HepG2 (cell line): ENCODE results near the gene COBLL1. TPM values are rescaled to one million over a fixed set of nuclear protein-coding genes. Genes with fewer than 3 reads are reported as not detected.
A peak's percentile ranks its signal among the peaks of the same experiment; 100 is the strongest.

ENCODE experiments used
- ARNT2 ChIP-seq: sonication (generic); formaldehyde crosslinking; IDR thresholded peaks from 2 replicates; pipeline ENCODE4 v1.8.0; 2022; ENCODE audit warnings: mild to moderate bottlenecking, low read depth, missing genetic modification reagents, moderate library complexity
- BHLHE40 ChIP-seq: IDR thresholded peaks from 2 replicates; pipeline ENCODE4 v1.6.1; 2011; ENCODE audit warnings: low read length, improper control_type of control experiment
- KAT8 ChIP-seq: IDR thresholded peaks from 2 replicates; pipeline ENCODE4 v1.6.1; 2016; ENCODE audit warnings: missing genetic modification reagents, missing compliant biosample characterization
- MAF1 ChIP-seq: sonication (generic); formaldehyde crosslinking; IDR thresholded peaks from 2 replicates; pipeline ENCODE4 v1.5.0; 2020; ENCODE audit warnings: missing genetic modification reagents, borderline replicate concordance
- NR2F6 ChIP-seq, 2 experiments: IDR thresholded peaks; 2 replicates each; pipeline ENCODE4 v1.6.1; 2016; ENCODE audit warnings: antibody characterized with exemption in 1 of 2, mild to moderate bottlenecking in 1 of 2
- RBM22 ChIP-seq: fragments of 200-400 bp; formaldehyde crosslinking; optimal IDR thresholded peaks from 2 replicates; pipeline ENCODE3; 2017; ENCODE audit warnings: mild to moderate bottlenecking, low read length, moderate library complexity
- SAP130 ChIP-seq: IDR thresholded peaks from 2 replicates; pipeline ENCODE4 v1.6.1; 2016; ENCODE audit warnings: low read depth
- SIX4 ChIP-seq: sonication (generic); formaldehyde crosslinking; IDR thresholded peaks from 2 replicates; pipeline ENCODE4 v1.4.0; 2020; ENCODE audit warnings: missing genetic modification reagents
- ZNF24 ChIP-seq: fragments of 450-650 bp; IDR thresholded peaks from 2 replicates; pipeline ENCODE4 v1.6.1; 2017; ENCODE audit warnings: antibody characterized with exemption, mild to moderate bottlenecking
- ZNF350 ChIP-seq: sonication (generic); formaldehyde crosslinking; IDR thresholded peaks from 2 replicates; pipeline ENCODE4 v1.4.0; 2020; ENCODE audit warnings: mild to moderate bottlenecking, low read depth, missing genetic modification reagents, borderline replicate concordance
- ZNF567 ChIP-seq: sonication (generic); formaldehyde crosslinking; IDR thresholded peaks from 2 replicates; pipeline ENCODE4 v1.8.1; 2023; ENCODE audit warnings: mild to moderate bottlenecking, missing genetic modification reagents, borderline replicate concordance
- polyA plus RNA-seq, 8 experiments: library from polyadenylated mRNA; depleted of rRNA in 3 of 8; stranded (reverse) in 7 of 8; unstranded in 1 of 8; fragments of >200 nt; fragmentation: Illumina TruSeq in 4 of 8; extraction: Trizol in 4 of 8; gene quantifications; 2 replicates each; pipeline versions ENCODE4 v1.2.1 to v1.2.3, GENCODE V29; 2011 to 2016; ENCODE audit warnings: low read depth in 4 of 8, missing spikeins in 1 of 8, mixed read lengths in 1 of 8; ENCODE audit not compliant: insufficient read depth in 1 of 8
- total RNA-seq, 5 experiments: library from RNA; depleted of rRNA; stranded (reverse); fragments of >200 nt; fragmentation: Illumina TruSeq; extraction: Trizol; gene quantifications; 2 replicates each; pipeline ENCODE4 v1.2.3, GENCODE V29; 2016; ENCODE audit warnings: low read depth in 1 of 5
- TF ChIP-seq, protein P1 (sequence below): sonication (generic); formaldehyde crosslinking; IDR thresholded peaks from 2 replicates; pipeline ENCODE4 v1.4.0; 2020; ENCODE audit warnings: missing genetic modification reagents, borderline replicate concordance
- TF ChIP-seq, protein P2 (sequence below): sonication (generic); formaldehyde crosslinking; IDR thresholded peaks from 2 replicates; pipeline ENCODE4 v1.8.0; 2022; ENCODE audit warnings: missing genetic modification reagents, mild to moderate bottlenecking, inconsistent platforms, borderline replicate concordance
- TF ChIP-seq, protein P3 (sequence below), 2 experiments: IDR thresholded peaks; 2 replicates each; pipeline ENCODE4 v1.6.1; 2011 to 2012; ENCODE audit warnings: low read length in 2 of 2, borderline replicate concordance in 1 of 2, low read depth in 1 of 2, mild to moderate bottlenecking in 1 of 2, moderate library complexity in 1 of 2
- TF ChIP-seq, protein P4 (sequence below): sonication (generic); IDR thresholded peaks from 2 replicates; pipeline ENCODE4 v1.6.1; 2016; ENCODE audit warnings: low read depth, borderline replicate concordance

COBLL1 gene
- total and polyA plus RNA-seq, 2 of the 13 experiments (the other 11 are each of a cell fraction or from before 2014, with no cell fraction given), result 32.6 to 86.8 TPM

DNA sequence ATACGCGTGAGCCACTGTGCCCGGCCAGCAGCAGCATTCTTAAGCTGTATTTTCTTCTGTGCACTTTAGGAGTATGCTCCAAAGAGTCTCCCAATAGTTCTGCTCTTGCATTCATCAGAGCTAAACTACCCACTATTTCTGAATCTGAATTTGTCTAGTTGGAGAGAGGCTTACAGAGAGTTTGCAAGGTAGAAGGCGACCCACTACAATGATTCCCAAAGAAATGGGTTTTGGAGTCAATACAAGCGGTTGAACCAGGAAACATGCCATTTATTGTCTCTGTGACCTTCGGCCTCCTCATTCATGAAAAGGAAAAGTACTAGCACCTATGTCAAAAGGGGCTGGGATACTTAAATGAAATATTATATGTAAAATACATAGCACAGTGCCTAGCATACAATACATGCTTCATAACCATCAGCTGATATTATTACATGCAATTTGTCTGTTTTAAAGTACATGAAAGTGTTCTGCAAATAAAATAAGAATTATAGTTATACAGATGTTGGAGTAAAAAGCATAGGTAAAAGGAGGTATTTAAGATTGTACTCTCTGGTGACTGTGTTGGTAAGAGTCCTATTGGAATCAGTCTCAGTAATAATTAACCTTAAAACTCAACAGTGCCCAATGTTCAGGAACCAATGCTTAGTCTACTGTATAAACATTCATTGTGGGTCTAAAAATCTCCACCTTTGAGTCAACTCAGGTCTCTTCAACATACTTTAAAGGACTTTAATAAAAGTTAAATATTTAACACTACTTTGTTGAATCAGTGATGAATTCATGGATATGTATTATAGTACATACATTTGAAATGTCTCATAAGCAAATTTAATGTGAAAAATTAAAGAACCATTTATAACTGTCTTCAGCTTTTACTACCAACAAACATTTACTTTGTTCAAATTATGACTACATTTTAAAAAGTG lies 130.5 kb downstream of the COBLL1 start (continued):
- TF ChIP-seq, protein P1, sequence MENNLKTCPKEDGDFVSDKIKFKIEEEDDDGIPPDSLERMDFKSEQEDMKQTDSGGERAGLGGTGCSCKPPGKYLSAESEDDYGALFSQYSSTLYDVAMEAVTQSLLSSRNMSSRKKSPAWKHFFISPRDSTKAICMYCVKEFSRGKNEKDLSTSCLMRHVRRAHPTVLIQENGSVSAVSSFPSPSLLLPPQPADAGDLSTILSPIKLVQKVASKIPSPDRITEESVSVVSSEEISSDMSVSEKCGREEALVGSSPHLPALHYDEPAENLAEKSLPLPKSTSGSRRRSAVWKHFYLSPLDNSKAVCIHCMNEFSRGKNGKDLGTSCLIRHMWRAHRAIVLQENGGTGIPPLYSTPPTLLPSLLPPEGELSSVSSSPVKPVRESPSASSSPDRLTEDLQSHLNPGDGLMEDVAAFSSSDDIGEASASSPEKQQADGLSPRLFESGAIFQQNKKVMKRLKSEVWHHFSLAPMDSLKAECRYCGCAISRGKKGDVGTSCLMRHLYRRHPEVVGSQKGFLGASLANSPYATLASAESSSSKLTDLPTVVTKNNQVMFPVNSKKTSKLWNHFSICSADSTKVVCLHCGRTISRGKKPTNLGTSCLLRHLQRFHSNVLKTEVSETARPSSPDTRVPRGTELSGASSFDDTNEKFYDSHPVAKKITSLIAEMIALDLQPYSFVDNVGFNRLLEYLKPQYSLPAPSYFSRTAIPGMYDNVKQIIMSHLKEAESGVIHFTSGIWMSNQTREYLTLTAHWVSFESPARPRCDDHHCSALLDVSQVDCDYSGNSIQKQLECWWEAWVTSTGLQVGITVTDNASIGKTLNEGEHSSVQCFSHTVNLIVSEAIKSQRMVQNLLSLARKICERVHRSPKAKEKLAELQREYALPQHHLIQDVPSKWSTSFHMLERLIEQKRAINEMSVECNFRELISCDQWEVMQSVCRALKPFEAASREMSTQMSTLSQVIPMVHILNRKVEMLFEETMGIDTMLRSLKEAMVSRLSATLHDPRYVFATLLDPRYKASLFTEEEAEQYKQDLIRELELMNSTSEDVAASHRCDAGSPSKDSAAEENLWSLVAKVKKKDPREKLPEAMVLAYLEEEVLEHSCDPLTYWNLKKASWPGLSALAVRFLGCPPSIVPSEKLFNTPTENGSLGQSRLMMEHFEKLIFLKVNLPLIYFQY (CRISPR knock-in tag), result peak; percentile 73; the same call in 1 of the 2 replicates
- 0 out of 2 replicates have a peak, but pooled peaks have one; percentile 51 for TF ChIP-seq ZNF567 (CRISPR knock-in tag)
- no peak for TF ChIP-seq ZNF24
- peak; percentile 67 for TF ChIP-seq NR2F6 (IDR thresholded peaks at IDR 0.05)
- peak; percentile 79; the same call in 1 of the 2 replicates for TF ChIP-seq NR2F6 (CRISPR knock-in tag; IDR thresholded peaks at IDR 0.05)
- TF ChIP-seq MAF1 (CRISPR knock-in tag), result no peak
- peak; percentile 79 for TF ChIP-seq RBM22
- TF ChIP-seq KAT8 (CRISPR knock-in tag), result peak; percentile 37; the same call in 1 of the 2 replicates
- TF ChIP-seq, protein P2, sequence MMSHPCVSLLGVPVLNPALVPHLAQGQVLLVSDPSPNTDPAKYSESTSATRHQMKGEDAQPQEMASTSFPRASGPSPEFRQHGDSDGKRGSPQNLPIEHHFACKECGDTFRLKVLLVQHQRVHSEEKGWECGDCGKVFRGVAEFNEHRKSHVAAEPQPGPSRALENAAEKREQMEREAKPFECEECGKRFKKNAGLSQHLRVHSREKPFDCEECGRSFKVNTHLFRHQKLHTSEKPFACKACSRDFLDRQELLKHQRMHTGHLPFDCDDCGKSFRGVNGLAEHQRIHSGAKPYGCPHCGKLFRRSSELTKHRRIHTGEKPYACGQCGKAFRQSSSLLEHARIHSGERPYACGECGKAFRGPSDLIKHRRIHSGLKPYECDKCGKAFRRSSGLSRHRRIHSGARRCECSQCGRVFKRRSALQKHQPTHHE (CRISPR knock-in tag), result no peak
- TF ChIP-seq BHLHE40, result no peak
- TF ChIP-seq ARNT2 (CRISPR knock-in tag), result no peak
- no peak for TF ChIP-seq ZNF350 (CRISPR knock-in tag)
- TF ChIP-seq, protein P3, sequence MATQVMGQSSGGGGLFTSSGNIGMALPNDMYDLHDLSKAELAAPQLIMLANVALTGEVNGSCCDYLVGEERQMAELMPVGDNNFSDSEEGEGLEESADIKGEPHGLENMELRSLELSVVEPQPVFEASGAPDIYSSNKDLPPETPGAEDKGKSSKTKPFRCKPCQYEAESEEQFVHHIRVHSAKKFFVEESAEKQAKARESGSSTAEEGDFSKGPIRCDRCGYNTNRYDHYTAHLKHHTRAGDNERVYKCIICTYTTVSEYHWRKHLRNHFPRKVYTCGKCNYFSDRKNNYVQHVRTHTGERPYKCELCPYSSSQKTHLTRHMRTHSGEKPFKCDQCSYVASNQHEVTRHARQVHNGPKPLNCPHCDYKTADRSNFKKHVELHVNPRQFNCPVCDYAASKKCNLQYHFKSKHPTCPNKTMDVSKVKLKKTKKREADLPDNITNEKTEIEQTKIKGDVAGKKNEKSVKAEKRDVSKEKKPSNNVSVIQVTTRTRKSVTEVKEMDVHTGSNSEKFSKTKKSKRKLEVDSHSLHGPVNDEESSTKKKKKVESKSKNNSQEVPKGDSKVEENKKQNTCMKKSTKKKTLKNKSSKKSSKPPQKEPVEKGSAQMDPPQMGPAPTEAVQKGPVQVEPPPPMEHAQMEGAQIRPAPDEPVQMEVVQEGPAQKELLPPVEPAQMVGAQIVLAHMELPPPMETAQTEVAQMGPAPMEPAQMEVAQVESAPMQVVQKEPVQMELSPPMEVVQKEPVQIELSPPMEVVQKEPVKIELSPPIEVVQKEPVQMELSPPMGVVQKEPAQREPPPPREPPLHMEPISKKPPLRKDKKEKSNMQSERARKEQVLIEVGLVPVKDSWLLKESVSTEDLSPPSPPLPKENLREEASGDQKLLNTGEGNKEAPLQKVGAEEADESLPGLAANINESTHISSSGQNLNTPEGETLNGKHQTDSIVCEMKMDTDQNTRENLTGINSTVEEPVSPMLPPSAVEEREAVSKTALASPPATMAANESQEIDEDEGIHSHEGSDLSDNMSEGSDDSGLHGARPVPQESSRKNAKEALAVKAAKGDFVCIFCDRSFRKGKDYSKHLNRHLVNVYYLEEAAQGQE (IDR thresholded peaks at IDR 0.05; ENCODE audit: borderline replicate concordance in 1 of 2, low read depth in 1 of 2, low read length in 2 of 2), result peak in 1 of 2 experiments; percentile 64; a peak in 1 of 4 replicates
- no peak; the same call in 1 of the 2 replicates for TF ChIP-seq SIX4
- TF ChIP-seq, protein P4, sequence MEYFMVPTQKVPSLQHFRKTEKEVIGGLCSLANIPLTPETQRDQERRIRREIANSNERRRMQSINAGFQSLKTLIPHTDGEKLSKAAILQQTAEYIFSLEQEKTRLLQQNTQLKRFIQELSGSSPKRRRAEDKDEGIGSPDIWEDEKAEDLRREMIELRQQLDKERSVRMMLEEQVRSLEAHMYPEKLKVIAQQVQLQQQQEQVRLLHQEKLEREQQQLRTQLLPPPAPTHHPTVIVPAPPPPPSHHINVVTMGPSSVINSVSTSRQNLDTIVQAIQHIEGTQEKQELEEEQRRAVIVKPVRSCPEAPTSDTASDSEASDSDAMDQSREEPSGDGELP, result no peak
- peak; percentile 70 for TF ChIP-seq SAP130 (CRISPR knock-in tag)
